Fibroblast of lung (primary cell): ENCODE measurements around the gene ANKRD65. TPM values are rescaled to one million over a fixed set of nuclear protein-coding genes. Genes with fewer than 3 reads are reported as not detected.
A peak's percentile ranks its signal among the peaks of the same experiment; 100 is the strongest.

Experiments
- DNase-seq, 2 donors: peaks; one replicate each; pipeline versions ENCODE4 v3.0.0 to v3.0.0-alpha.2; 2010; ENCODE audit warnings: low read depth in 2 of 2
- H2AFZ ChIP-seq: 2 replicates; pipeline ENCODE4 v1.5.1; 2012; ENCODE audit warnings: low read length, control low read depth, inconsistent platforms
- H3K27ac ChIP-seq: 2 replicates; pipeline ENCODE4 v1.5.1; 2011; ENCODE audit warnings: low read length, control low read depth; ENCODE audit not compliant: insufficient read depth
- H3K27me3 ChIP-seq: 2 replicates; pipeline ENCODE4 v1.5.1; 2011; ENCODE audit warnings: mild to moderate bottlenecking, low read length; ENCODE audit not compliant: control insufficient read depth, insufficient read depth
- H3K36me3 ChIP-seq: 2 replicates; pipeline ENCODE4 v1.5.1; 2011; ENCODE audit warnings: low read length; ENCODE audit not compliant: control insufficient read depth, insufficient read depth
- H3K4me1 ChIP-seq: 2 replicates; pipeline ENCODE4 v1.5.1; 2011; ENCODE audit warnings: low read length; ENCODE audit not compliant: control insufficient read depth, insufficient read depth; ENCODE audit errors: extremely low read depth
- H3K4me2 ChIP-seq: 2 replicates; pipeline ENCODE4 v1.5.1; 2011; ENCODE audit warnings: low read length, control low read depth; ENCODE audit not compliant: insufficient read depth; ENCODE audit errors: extremely low read depth
- H3K4me3 ChIP-seq, 4 experiments: fragments of 200-600 bp in 1 of 4; sonication (generic) in 1 of 4; replicated peaks in 1 of 4; 2 replicates each; pipeline ENCODE4 v1.5.1; 2011 to 2016; ENCODE audit warnings: low read length in 4 of 4, low read depth in 3 of 4, mild to moderate bottlenecking in 3 of 4, control low read depth in 2 of 4, inconsistent platforms in 1 of 4, mixed read lengths in 1 of 4; ENCODE audit not compliant: insufficient read depth in 1 of 4; ENCODE audit errors: control extremely low read depth in 1 of 4
- H3K79me2 ChIP-seq: 2 replicates; pipeline ENCODE4 v1.5.1; 2012; ENCODE audit warnings: mild to moderate bottlenecking, low read length, inconsistent platforms; ENCODE audit not compliant: control insufficient read depth, insufficient read depth
- H3K9ac ChIP-seq: 2 replicates; pipeline ENCODE4 v1.5.1; 2011; ENCODE audit warnings: mild to moderate bottlenecking, low read length, control low read depth; ENCODE audit not compliant: insufficient read depth
- H3K9me3 ChIP-seq: 2 replicates; pipeline ENCODE4 v1.5.1; 2012; ENCODE audit warnings: low read depth, low read length; ENCODE audit not compliant: control insufficient read depth, insufficient read depth
- H4K20me1 ChIP-seq: 2 replicates; pipeline ENCODE4 v1.5.1; 2011; ENCODE audit warnings: low read length; ENCODE audit not compliant: control insufficient read depth, insufficient read depth; ENCODE audit errors: extremely low read depth
- CTCF ChIP-seq, 2 donors: IDR thresholded peaks in 1 of 2; conservative IDR thresholded peaks in 1 of 2; 1 replicate in 1 of 2; 2 replicates in 1 of 2; pipeline ENCODE4 v1.5.1; 2011 to 2012; ENCODE audit warnings: low read length in 2 of 2, control low read depth in 1 of 2, inconsistent platforms in 1 of 2, low read depth in 1 of 2, mild to moderate bottlenecking in 1 of 2
- EZH2 ChIP-seq: IDR thresholded peaks from 2 replicates; pipeline ENCODE4 v1.5.1; 2012; ENCODE audit warnings: low read length, control low read depth, mild to moderate bottlenecking; ENCODE audit errors: missing control alignments
- polyA plus RNA-seq, 2 donors: library from polyadenylated mRNA; depleted of rRNA in 1 of 2; stranded (reverse) in 1 of 2; unstranded in 1 of 2; fragments of >200 nt; gene quantifications; 2 replicates each; pipeline ENCODE4 v1.2.1, GENCODE V29; 2011 to 2012; ENCODE audit warnings: missing spikeins in 1 of 2
- total RNA-seq: library from RNA; depleted of rRNA; stranded (reverse); fragments of >200 nt; gene quantifications from 2 replicates; pipeline ENCODE4 v1.2.1, GENCODE V29; 2014

ANKRD65 gene
- total and polyA plus RNA-seq, 2 donors (not counting 1 experiment from before 2014, with no cell fraction given) = 0.84 to 2.0 TPM

GRCh38 chr1:1407636-1408318 is 13.3 kb downstream of the ANKRD65 start:
- TF ChIP-seq CTCF (conservative IDR thresholded peaks at IDR 0.05 in 1 of 2, IDR thresholded peaks at IDR 0.05 in 1 of 2; ENCODE audit: low read depth in 1 of 2, low read length in 2 of 2) (no peak), EZH2 (no peak)
- H3K27me3 ChIP-seq = no peaks in the 10 kb centered on the region
- H2AFZ ChIP-seq = no peak overlapping the region
- H3K27ac ChIP-seq = peak overlapping the region; percentile 73
- peaks cover 3% of the 10 kb centered on the region for H3K4me1 ChIP-seq
- H3K4me3 ChIP-seq = peak overlapping the region; percentile 82 to 94 (median 92)
- H3K36me3 ChIP-seq = peaks cover 11% of the 10 kb centered on the region
- no peaks in the 10 kb centered on the region for H4K20me1 ChIP-seq
- H3K79me2 ChIP-seq = peaks cover 52% of the 10 kb centered on the region
- peak overlapping the region; percentile 95 for H3K9ac ChIP-seq
- peak; percentile 37 to 51 for DNase-seq
- H3K9me3 ChIP-seq = no peaks in the 10 kb centered on the region
- H3K4me2 ChIP-seq = peak overlapping the region; percentile 81

GRCh38 chr1:1406821-1407635 is 14.0 kb downstream of the ANKRD65 start, which contains the start of gene MRPL20:
TSS of gene MRPL20 (minus strand) at chr1:1407293. CDS start at chr1:1407217, 76 bp downstream.
- Histone ChIP-seq H2AFZ (peak within 1 kb of the TSS; percentile 68), H3K4me3 (peak within 1 kb of the TSS; percentile 82 to 94 (median 92)), H3K36me3 (peaks cover 11% of the 10 kb centered on the region), H3K27me3 (no peaks in the 10 kb centered on the region), H3K9ac (peak within 1 kb of the TSS; percentile 95), H3K4me1 (peaks cover 3% of the 10 kb centered on the region), H3K4me2 (peak within 1 kb of the TSS; percentile 81), H3K9me3 (no peaks in the 10 kb centered on the region), H3K79me2 (peaks cover 52% of the 10 kb centered on the region), H4K20me1 (no peaks in the 10 kb centered on the region), H3K27ac (peak within 1 kb of the TSS; percentile 73)
- DNase-seq = peak; percentile 86 to 88
- no peak for TF ChIP-seq EZH2

GRCh38 chr1:1406101-1406820 is 14.8 kb downstream of the ANKRD65 start:
- Histone ChIP-seq H3K27me3 (no peaks in the 10 kb centered on the region), H3K4me3 (peak overlapping the region; percentile 82 to 94 (median 92)), H4K20me1 (no peaks in the 10 kb centered on the region), H3K79me2 (peaks cover 57% of the 10 kb centered on the region), H3K27ac (peak overlapping the region; percentile 73), H2AFZ (no peak overlapping the region), H3K9ac (peak overlapping the region; percentile 95), H3K36me3 (peaks cover 15% of the 10 kb centered on the region), H3K4me2 (peak overlapping the region; percentile 81), H3K9me3 (no peaks in the 10 kb centered on the region), H3K4me1 (peaks cover 3% of the 10 kb centered on the region)
- DNase-seq = no peak
- TF ChIP-seq EZH2 (no peak), CTCF (conservative IDR thresholded peaks at IDR 0.05 in 1 of 2, IDR thresholded peaks at IDR 0.05 in 1 of 2; ENCODE audit: low read depth in 1 of 2, low read length in 2 of 2) (no peak)
